ENCODE data around the gene MTUS2.

The MTUS2 gene

DNA sequence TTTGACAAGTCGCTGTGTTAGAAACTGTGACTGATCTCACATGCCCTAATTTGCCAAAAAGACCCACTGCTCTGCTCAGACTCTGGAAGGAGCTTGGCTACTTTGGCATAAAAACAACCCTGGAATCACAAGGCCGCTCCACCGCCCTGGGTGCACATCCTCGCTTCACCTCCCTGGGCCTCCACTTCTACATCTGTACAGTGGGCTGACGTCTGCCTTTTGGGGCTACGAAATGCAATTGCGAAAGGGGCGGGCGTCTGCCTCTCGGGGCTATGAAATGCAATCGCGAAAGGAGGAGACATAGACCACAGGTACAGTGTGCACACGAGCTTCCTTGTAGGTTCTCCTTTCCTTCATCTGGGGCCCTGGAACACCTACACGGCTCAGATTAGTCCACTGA is 701.2 kb downstream of the MTUS2 start:
- Mint-ChIP-seq H3K9me3 (no peaks in the 10 kb centered on the region), H3K4me1 (no peaks in the 10 kb centered on the region), H3K36me3 (peaks cover 52 to 71% of the 10 kb centered on the region in 2 donors), H3K4me3 (no peak overlapping the region), H3K27me3 (no peaks in the 10 kb centered on the region), H3K27ac (peak overlapping the region; percentile 9)
- DNase-seq (no peak), ATAC-seq (replicated peaks) (no peak)

- Mint-ChIP-seq H3K36me3 (peaks cover 56 to 71% of the 10 kb centered on the region in 2 donors), H3K27me3 (no peaks in the 10 kb centered on the region), H3K4me3 (no peak overlapping the region), H3K27ac (no peak overlapping the region), H3K9me3 (no peaks in the 10 kb centered on the region), H3K4me1 (no peaks in the 10 kb centered on the region)
- DNase-seq, result no peak
- ATAC-seq (replicated peaks), result no peak
Observed at GRCh38 chr13:29522044-29522685, 702.0 kb downstream of the MTUS2 start.

DNA sequence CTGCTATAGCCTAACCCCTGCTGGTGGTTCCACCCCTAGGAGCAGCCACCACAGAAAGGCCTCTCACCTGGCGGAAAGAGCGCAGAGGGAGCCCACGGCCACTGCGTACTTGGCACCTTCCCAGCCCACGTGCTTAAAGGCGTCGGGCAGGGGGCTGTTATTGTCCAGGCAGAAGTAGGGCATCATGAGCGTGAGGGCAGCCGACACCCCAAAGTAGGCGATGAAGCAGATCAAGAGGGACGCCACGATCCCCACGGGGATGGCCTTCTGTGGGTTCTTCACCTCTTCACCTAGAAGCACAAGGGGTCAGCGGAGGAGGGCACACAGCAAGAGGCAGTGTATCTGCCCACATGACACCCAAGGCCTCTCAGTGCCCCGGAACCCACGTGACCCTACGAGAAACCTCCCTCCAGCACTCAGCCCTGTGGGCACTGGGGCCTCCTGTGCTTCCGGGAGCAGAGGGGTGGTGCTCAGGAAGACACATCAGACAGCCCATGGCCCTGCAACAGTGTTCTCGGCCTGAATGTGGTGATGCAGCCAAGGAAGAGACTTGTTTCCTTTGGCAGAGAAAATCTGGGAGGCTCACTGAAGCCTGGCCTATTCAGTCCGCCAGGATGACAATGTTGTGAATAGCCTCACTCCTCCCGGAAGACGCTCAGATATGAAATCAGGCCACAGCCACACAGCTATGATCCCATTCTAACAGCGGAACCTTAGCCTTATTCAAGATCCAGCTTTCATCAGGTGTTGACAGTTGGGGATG is 703.2 kb downstream of the MTUS2 start:
- Mint-ChIP-seq H3K27me3 (no peaks in the 10 kb centered on the region), H3K9me3 (no peaks in the 10 kb centered on the region), H3K27ac (peak overlapping the region; percentile 47), H3K4me3 (no peak overlapping the region), H3K36me3 (peaks cover 53 to 67% of the 10 kb centered on the region in 2 donors), H3K4me1 (no peaks in the 10 kb centered on the region)
- DNase-seq, result no peak
- ATAC-seq (replicated peaks), result no peak

DNA sequence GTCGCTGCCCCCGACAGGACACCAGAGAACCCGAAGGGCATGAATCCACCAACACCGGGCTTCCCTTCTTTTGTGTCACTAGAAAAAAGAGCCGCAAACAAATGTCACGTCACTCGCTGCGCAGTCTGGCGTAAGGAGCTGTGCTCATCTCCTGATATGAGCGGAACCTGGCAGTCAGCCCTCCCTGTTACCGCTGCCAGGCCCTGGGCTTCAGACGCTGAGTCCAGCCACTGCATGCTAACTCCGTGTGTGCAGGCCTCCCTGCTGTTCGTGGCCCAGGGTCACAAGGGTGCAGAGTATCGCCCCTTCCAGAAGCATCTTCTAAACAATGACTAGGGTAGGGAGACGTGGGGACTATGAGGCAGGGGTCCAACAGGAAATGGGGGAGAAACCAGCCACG is 704.0 kb downstream of the MTUS2 start:
- peaks cover under 1 to 2% of the 10 kb centered on the region in 2 donors for H3K4me1 Mint-ChIP-seq
- no peaks in the 10 kb centered on the region for H3K27me3 Mint-ChIP-seq
- no peak for ATAC-seq (replicated peaks)
- H3K36me3 Mint-ChIP-seq, result peaks cover 52 to 66% of the 10 kb centered on the region in 2 donors
- DNase-seq, result no peak
- H3K27ac Mint-ChIP-seq, result no peak overlapping the region
- no peaks in the 10 kb centered on the region for H3K9me3 Mint-ChIP-seq
- H3K4me3 Mint-ChIP-seq, result no peak overlapping the region

DNA sequence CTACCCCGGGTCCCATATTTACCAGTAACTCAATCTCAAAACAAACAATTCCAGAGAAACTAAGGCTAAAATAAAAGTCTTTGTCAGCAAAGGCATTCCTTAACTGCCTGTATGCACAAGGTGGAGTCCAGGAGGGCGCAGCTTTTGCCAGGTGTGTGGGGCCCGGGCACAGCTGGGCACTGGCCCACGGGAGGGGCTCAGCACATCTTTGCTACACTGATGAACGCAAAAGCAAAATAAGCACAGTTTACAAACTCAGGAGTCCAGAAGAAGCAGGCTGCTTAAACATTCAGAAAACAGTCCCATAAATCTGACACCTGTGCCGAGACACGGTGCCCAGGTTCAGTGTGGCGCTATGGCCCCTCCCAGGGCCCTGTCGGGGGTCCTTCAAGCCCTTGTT is 704.5 kb downstream of the MTUS2 start:
- H3K4me3 Mint-ChIP-seq, result no peak overlapping the region
- H3K9me3 Mint-ChIP-seq, result no peaks in the 10 kb centered on the region
- no peak for DNase-seq
- peaks cover 53 to 69% of the 10 kb centered on the region in 2 donors for H3K36me3 Mint-ChIP-seq
- no peak overlapping the region for H3K27ac Mint-ChIP-seq
- peaks cover 3 to 6% of the 10 kb centered on the region in 2 donors for H3K4me1 Mint-ChIP-seq
- no peaks in the 10 kb centered on the region for H3K27me3 Mint-ChIP-seq
- no peak for ATAC-seq (replicated peaks)

GRCh38 chr13:29525757-29526156 is 705.6 kb downstream of the MTUS2 start:
- Mint-ChIP-seq H3K9me3 (no peaks in the 10 kb centered on the region), H3K36me3 (peaks cover 58 to 71% of the 10 kb centered on the region in 2 donors), H3K4me3 (no peak overlapping the region), H3K4me1 (peaks cover 3 to 6% of the 10 kb centered on the region in 2 donors), H3K27ac (no peak overlapping the region), H3K27me3 (no peaks in the 10 kb centered on the region)
- no peak for ATAC-seq (replicated peaks)
- DNase-seq, result no peak

GRCh38 chr13:29526741-29527140 is 706.6 kb downstream of the MTUS2 start:
- Mint-ChIP-seq H3K4me1 (peaks cover 3 to 6% of the 10 kb centered on the region in 2 donors), H3K36me3 (peaks cover 54 to 67% of the 10 kb centered on the region in 2 donors), H3K27ac (peak overlapping the region; percentile 49), H3K9me3 (no peaks in the 10 kb centered on the region), H3K27me3 (no peaks in the 10 kb centered on the region), H3K4me3 (no peak overlapping the region)
- DNase-seq, result no peak
- no peak for ATAC-seq (replicated peaks)

- H3K4me1 Mint-ChIP-seq, result peaks cover 3 to 6% of the 10 kb centered on the region in 2 donors
- no peak overlapping the region for H3K4me3 Mint-ChIP-seq
- H3K27me3 Mint-ChIP-seq, result no peaks in the 10 kb centered on the region
- H3K9me3 Mint-ChIP-seq, result no peaks in the 10 kb centered on the region
- DNase-seq (no peak), ATAC-seq (replicated peaks) (no peak)
- peaks cover 52 to 63% of the 10 kb centered on the region in 2 donors for H3K36me3 Mint-ChIP-seq
- H3K27ac Mint-ChIP-seq, result no peak overlapping the region
Observed at GRCh38 chr13:29527511-29527910, 707.4 kb downstream of the MTUS2 start.

GRCh38 chr13:29527916-29528315 is 707.8 kb downstream of the MTUS2 start:
- Mint-ChIP-seq H3K4me3 (no peak overlapping the region), H3K4me1 (peaks cover 3 to 6% of the 10 kb centered on the region in 2 donors), H3K27me3 (no peaks in the 10 kb centered on the region), H3K36me3 (peaks cover 54 to 65% of the 10 kb centered on the region in 2 donors), H3K9me3 (no peaks in the 10 kb centered on the region), H3K27ac (no peak overlapping the region)
- DNase-seq, result no peak
- no peak for ATAC-seq (replicated peaks)

DNA sequence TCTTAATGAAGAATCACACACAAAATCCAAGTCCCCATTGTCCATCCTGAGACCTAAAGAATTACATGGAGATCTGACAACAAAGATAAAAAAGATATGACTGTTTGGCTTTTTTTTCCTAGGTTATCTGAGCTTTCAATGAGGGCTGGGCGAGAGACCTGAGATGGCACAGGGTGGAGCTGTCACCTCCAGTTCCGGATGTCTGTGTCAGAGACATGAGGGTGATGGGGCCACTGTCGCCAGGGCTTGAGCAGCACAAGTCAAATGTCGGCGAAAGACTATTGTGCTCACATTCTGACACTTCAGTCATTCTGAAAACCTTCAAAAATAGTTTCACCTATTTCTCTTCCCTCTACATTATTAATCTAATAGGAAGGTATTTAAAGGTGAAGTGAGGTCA is 709.6 kb downstream of the MTUS2 start:
- ATAC-seq (replicated peaks), result no peak
- no peak overlapping the region for H3K27ac Mint-ChIP-seq
- H3K4me1 Mint-ChIP-seq, result peaks cover 3 to 6% of the 10 kb centered on the region in 2 donors
- no peak overlapping the region for H3K4me3 Mint-ChIP-seq
- peaks cover 53 to 56% of the 10 kb centered on the region in 2 donors for H3K36me3 Mint-ChIP-seq
- H3K9me3 Mint-ChIP-seq, result no peaks in the 10 kb centered on the region
- DNase-seq, result no peak
- H3K27me3 Mint-ChIP-seq, result no peaks in the 10 kb centered on the region

DNA sequence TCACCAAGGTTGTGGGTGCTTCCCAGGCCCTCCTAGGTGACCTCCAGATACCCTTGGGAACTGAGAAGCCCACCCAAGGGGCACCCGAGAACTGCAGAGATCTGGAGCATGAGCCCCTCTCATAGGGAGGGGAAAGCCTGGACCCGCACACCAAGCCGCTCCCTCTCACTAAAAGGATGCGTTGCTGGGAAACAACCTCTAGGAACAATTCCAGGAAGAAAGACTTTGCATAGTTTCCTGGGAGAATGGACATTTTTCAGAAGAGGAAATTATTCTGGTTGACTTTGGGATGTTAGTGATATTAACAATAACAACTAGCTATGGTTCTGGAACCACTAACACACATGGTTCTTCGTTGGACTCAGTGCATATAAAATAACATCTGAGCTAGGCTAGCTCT is 710.8 kb downstream of the MTUS2 start:
- H3K4me3 Mint-ChIP-seq, result no peak overlapping the region

DNA sequence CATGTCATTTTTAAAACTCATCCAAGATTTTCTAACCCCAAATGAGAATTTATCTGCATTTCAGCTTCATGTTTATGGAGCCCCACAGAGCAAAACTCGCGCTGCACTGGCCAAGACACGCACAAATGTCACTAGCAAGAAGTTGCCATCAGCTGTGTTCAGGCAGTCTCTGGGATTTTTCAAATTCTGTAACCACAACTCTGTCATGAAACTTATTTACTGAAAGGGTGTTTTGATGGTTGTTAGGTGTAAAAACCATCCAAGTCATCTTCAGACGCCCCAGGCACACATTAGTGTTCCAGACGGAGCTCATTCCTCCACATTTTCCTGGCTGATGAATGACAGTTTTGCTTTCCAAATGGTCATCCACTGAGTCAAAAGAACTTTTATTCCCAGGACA is 712.0 kb downstream of the MTUS2 start:
- DNase-seq, result no peak
- H3K27ac Mint-ChIP-seq, result no peak overlapping the region
- no peak overlapping the region for H3K4me3 Mint-ChIP-seq
- peaks cover 47 to 52% of the 10 kb centered on the region in 2 donors for H3K36me3 Mint-ChIP-seq
- no peak for ATAC-seq (replicated peaks)
- H3K4me1 Mint-ChIP-seq, result peaks cover 6 to 7% of the 10 kb centered on the region in 2 donors
- H3K27me3 Mint-ChIP-seq, result no peaks in the 10 kb centered on the region
- no peaks in the 10 kb centered on the region for H3K9me3 Mint-ChIP-seq

More for the DNA sequence above, 710.8 kb downstream of the MTUS2 start:
- no peaks in the 10 kb centered on the region for H3K27me3 Mint-ChIP-seq
- ATAC-seq (replicated peaks), result no peak
- peaks cover 49 to 50% of the 10 kb centered on the region in 2 donors for H3K36me3 Mint-ChIP-seq
- no peak for DNase-seq
- H3K9me3 Mint-ChIP-seq, result no peaks in the 10 kb centered on the region
- H3K27ac Mint-ChIP-seq, result no peak overlapping the region
- H3K4me1 Mint-ChIP-seq, result peaks cover 3 to 6% of the 10 kb centered on the region in 2 donors

DNA sequence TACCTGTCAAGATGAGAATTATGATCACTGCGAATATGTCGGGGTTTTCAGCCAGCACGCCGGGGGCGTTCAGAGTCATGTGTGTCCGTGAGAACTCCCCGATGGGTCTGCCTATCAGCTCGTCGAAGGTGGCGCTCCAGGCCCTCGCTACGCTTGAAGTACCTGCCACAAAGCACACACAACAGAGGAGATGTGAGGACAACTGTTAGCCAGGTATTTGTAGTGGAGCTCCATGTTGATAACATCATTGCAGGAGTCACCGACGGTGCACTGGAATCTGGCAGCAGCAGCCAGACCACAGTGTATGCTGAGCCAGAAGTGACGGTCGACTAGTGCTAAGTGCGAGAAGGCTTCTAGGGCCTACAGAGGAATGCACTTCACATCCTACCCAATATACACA is 712.7 kb downstream of the MTUS2 start:
- no peak overlapping the region for H3K4me3 Mint-ChIP-seq

GRCh38 chr13:29534083-29534482 is 713.9 kb downstream of the MTUS2 start:
- no peak overlapping the region for H3K27ac Mint-ChIP-seq
- ATAC-seq (replicated peaks) (no peak), DNase-seq (no peak)
- H3K27me3 Mint-ChIP-seq, result no peaks in the 10 kb centered on the region
- no peak overlapping the region for H3K4me3 Mint-ChIP-seq
- peaks cover 43 to 58% of the 10 kb centered on the region in 2 donors for H3K36me3 Mint-ChIP-seq
- peaks cover 5 to 7% of the 10 kb centered on the region in 2 donors for H3K4me1 Mint-ChIP-seq
- no peaks in the 10 kb centered on the region for H3K9me3 Mint-ChIP-seq

More for the DNA sequence above, 712.7 kb downstream of the MTUS2 start:
- ATAC-seq (replicated peaks) (no peak), DNase-seq (no peak)
- no peak overlapping the region for H3K27ac Mint-ChIP-seq
- no peaks in the 10 kb centered on the region for H3K27me3 Mint-ChIP-seq
- H3K4me1 Mint-ChIP-seq, result peaks cover 6 to 7% of the 10 kb centered on the region in 2 donors
- H3K9me3 Mint-ChIP-seq, result no peaks in the 10 kb centered on the region
- H3K36me3 Mint-ChIP-seq, result peaks cover 45 to 53% of the 10 kb centered on the region in 2 donors
